ENCODE results near the gene OSBPL2.
A peak's percentile ranks its signal among the peaks of the same experiment; 100 is the strongest.

OSBPL2 gene

GRCh38 chr20:62291251-62292066 is 53.1 kb downstream of the OSBPL2 start:
- Histone ChIP-seq H3K4me1 (ENCODE audit: control insufficient read depth, insufficient read depth, low read length) (no peaks in the 10 kb centered on the region), H3K36me3 (ENCODE audit: control insufficient read depth in 2 of 2, insufficient read depth in 1 of 2, low read length in 2 of 2) (peaks cover 3 to 77% of the 10 kb centered on the region in 2 experiments; a peak in 2 of 3 replicates), H3K27ac (ENCODE audit: extremely low read depth, low read depth, low read length) (no peak overlapping the region), H3K4me3 (ENCODE audit: low read depth, low read length) (no peak overlapping the region), H3K9me3 (ENCODE audit: control insufficient read depth, insufficient read depth, low read depth, low read length) (no peaks in the 10 kb centered on the region)
- TF ChIP-seq ZNF394 (tag by site-specific recombination; IDR thresholded peaks at IDR 0.05; ENCODE audit: borderline replicate concordance) (peak; percentile 59; the same call in 1 of the 2 replicates), ZNF148 (tag by site-specific recombination; IDR thresholded peaks at IDR 0.05; ENCODE audit: borderline replicate concordance) (no peak)
- CTCF ChIA-PET, result no interaction called here
- POLR2A ChIA-PET, result no interaction called here

- TF ChIP-seq KLF1 (tag by site-specific recombination; IDR thresholded peaks at IDR 0.05) (peak; percentile 51; the same call in 1 of the 2 replicates), SALL2 (tag by site-specific recombination; IDR thresholded peaks at IDR 0.05; ENCODE audit: borderline replicate concordance) (no peak)
- Histone ChIP-seq H3K4me3 (ENCODE audit: low read depth, low read length) (no peak overlapping the region), H3K36me3 (ENCODE audit: control insufficient read depth in 2 of 2, insufficient read depth in 1 of 2, low read length in 2 of 2) (peaks cover 3 to 78% of the 10 kb centered on the region in 2 experiments; a peak in 2 of 3 replicates), H3K9me3 (ENCODE audit: control insufficient read depth, insufficient read depth, low read depth, low read length) (no peaks in the 10 kb centered on the region), H3K4me1 (ENCODE audit: control insufficient read depth, insufficient read depth, low read length) (no peaks in the 10 kb centered on the region), H3K27ac (ENCODE audit: extremely low read depth, low read depth, low read length) (no peak overlapping the region)
- ChIA-PET POLR2A (no interaction called here), CTCF (no interaction called here)
Observed at GRCh38 chr20:62292108-62292507, 53.8 kb downstream of the OSBPL2 start.

GRCh38 chr20:62293111-62293784 is 54.9 kb downstream of the OSBPL2 start:
- POLR2A ChIA-PET, result interaction anchor here (0.5 kb wide), 1 partner anchor 79 kb away, joined by 3 read pairs; no protein-coding TSS in a partner anchor
- CTCF ChIA-PET, result interaction anchor here (0.7 kb wide), 1 partner anchor 89 kb away, joined by 7 read pairs; no protein-coding TSS in a partner anchor
- no peak overlapping the region for H3K4me3 ChIP-seq (ENCODE audit: low read depth, low read length)
- H3K36me3 ChIP-seq (ENCODE audit: control insufficient read depth in 2 of 2, insufficient read depth in 1 of 2, low read length in 2 of 2), result peaks cover 3 to 84% of the 10 kb centered on the region in 2 experiments; a peak in 2 of 3 replicates
- TF ChIP-seq OSR2 (tag by site-specific recombination; IDR thresholded peaks at IDR 0.05), result no peak
- no peak for TF ChIP-seq ZNF704 (tag by site-specific recombination; IDR thresholded peaks at IDR 0.05)
- TF ChIP-seq ZNF621 (tag by site-specific recombination; IDR thresholded peaks at IDR 0.05), result no peak
- no peak for TF ChIP-seq ZFP3 (tag by site-specific recombination; IDR thresholded peaks at IDR 0.05; ENCODE audit: low read depth)
- no peak for TF ChIP-seq ZNF48 (tag by site-specific recombination; IDR thresholded peaks at IDR 0.05)
- no peak for TF ChIP-seq ZNF341 (tag by site-specific recombination; IDR thresholded peaks at IDR 0.05; ENCODE audit: low read depth)
- TF ChIP-seq ZNF629 (tag by site-specific recombination; IDR thresholded peaks at IDR 0.05), result no peak
- TF ChIP-seq ZNF138 (tag by site-specific recombination; IDR thresholded peaks at IDR 0.05; ENCODE audit: borderline replicate concordance), result no peak
- TF ChIP-seq BCL11A (tag by site-specific recombination; IDR thresholded peaks at IDR 0.05; ENCODE audit: low read depth), result no peak
- H3K9me3 ChIP-seq (ENCODE audit: control insufficient read depth, insufficient read depth, low read depth, low read length), result no peaks in the 10 kb centered on the region
- H3K27ac ChIP-seq (ENCODE audit: extremely low read depth, low read depth, low read length), result no peak overlapping the region
- no peaks in the 10 kb centered on the region for H3K4me1 ChIP-seq (ENCODE audit: control insufficient read depth, insufficient read depth, low read length)

All from HEK293 (cell line).